Natural killer cell (primary cell): ENCODE data around the gene SNRNP27. TPM values are rescaled to one million over a fixed set of nuclear protein-coding genes. Genes with fewer than 3 reads are reported as not detected.
A peak's percentile ranks its signal among the peaks of the same experiment; 100 is the strongest.

Source experiments
- ATAC-seq, 3 donors: fragments of 150-1000 bp in 2 of 3; fragments of 200-7000 bp in 1 of 3; cut with Tn5 transposase; 1 replicate in 1 of 3; 2 replicates in 2 of 3; pipeline ENCODE4 v1.10.0; 2021; ENCODE audit warnings: mild to moderate bottlenecking in 2 of 3, moderate library complexity in 2 of 3
- DNase-seq, 2 donors: peaks; one replicate each; pipeline versions ENCODE4 v3.0.0 to v3.0.0-alpha.2; 2013 to 2021; ENCODE audit warnings: mixed read lengths in 1 of 2
- H3K27ac ChIP-seq: one replicate; pipeline ENCODE4 v1.5.1; 2013; ENCODE audit warnings: mild to moderate bottlenecking, low read length
- H3K27me3 ChIP-seq: one replicate; pipeline ENCODE4 v1.6.1; 2013; ENCODE audit warnings: low read length; ENCODE audit not compliant: control insufficient read depth, insufficient read depth
- H3K36me3 ChIP-seq: one replicate; pipeline ENCODE4 v1.6.1; 2013; ENCODE audit warnings: low read length; ENCODE audit not compliant: control insufficient read depth, insufficient read depth
- H3K4me1 ChIP-seq: one replicate; pipeline ENCODE4 v1.6.1; 2013; ENCODE audit warnings: low read length; ENCODE audit not compliant: control insufficient read depth, insufficient read depth
- H3K4me3 ChIP-seq: one replicate; pipeline ENCODE4 v1.5.1; 2013; ENCODE audit warnings: low read length
- H3K9me3 ChIP-seq: one replicate; pipeline ENCODE4 v1.6.1; 2013; ENCODE audit warnings: low read length; ENCODE audit not compliant: control insufficient read depth, insufficient read depth
- H3K27ac Mint-ChIP-seq, 2 donors: one replicate each; pipeline ENCODE4 v1.8.0; 2022; ENCODE audit warnings: mild to moderate bottlenecking in 2 of 2, mixed read lengths in 2 of 2, moderate library complexity in 1 of 2
- H3K27me3 Mint-ChIP-seq, 2 donors: one replicate each; pipeline ENCODE4 v1.8.0; 2022; ENCODE audit warnings: low read depth in 2 of 2, mixed read lengths in 2 of 2
- H3K36me3 Mint-ChIP-seq: one replicate; pipeline ENCODE4 v1.8.0; 2022; ENCODE audit warnings: mixed read lengths
- H3K4me1 Mint-ChIP-seq, 2 donors: one replicate each; pipeline ENCODE4 v1.8.0; 2022; ENCODE audit warnings: mixed read lengths in 2 of 2
- H3K4me3 Mint-ChIP-seq: one replicate; pipeline ENCODE4 v1.8.0; 2022; ENCODE audit warnings: mild to moderate bottlenecking, moderate library complexity, mixed read lengths
- H3K9me3 Mint-ChIP-seq, 2 donors: one replicate each; pipeline ENCODE4 v1.8.0; 2022; ENCODE audit warnings: mixed read lengths in 2 of 2
- CTCF ChIP-seq: fragments of 200-600 bp; IDR thresholded peaks from one replicate; pipeline ENCODE4 v1.8.0; 2022; ENCODE audit warnings: antibody characterized with exemption
- WGBS: methylation state at CpG from one replicate; pipeline ENCODE4 v1.1.7; 2013; ENCODE audit warnings: missing lambda C conversion rate; ENCODE audit not compliant: insufficient coverage; 5-methylcytosine and 5-hydroxymethylcytosine counted together
- intact Hi-C: fragments of 100-400 bp; cut with micrococcal nuclease; formaldehyde crosslinking; loops from one replicate; pipeline ENCODE4 v1.14.2; 2022
- total RNA-seq, 4 donors: library from RNA; stranded (reverse); fragments of 120-200 nt in 1 of 4; gene quantifications; one replicate each; pipeline versions ENCODE4 v1.2.3 to v1.2.4, GENCODE V29; 2013 to 2022

The SNRNP27 gene
- total RNA-seq, 3 donors from 2014 or later (not counting 1 experiment from before 2014, with no cell fraction given): 53.2 to 61.5 (median 58.2) TPM

GRCh38 chr2:69933839-69934613, 40.3 kb downstream of the SNRNP27 start:
- peaks cover 28% of the 10 kb centered on the region for H3K36me3 Mint-ChIP-seq
- ATAC-seq: no peak
- H3K36me3 ChIP-seq: peaks cover 42% of the 10 kb centered on the region

DNA sequence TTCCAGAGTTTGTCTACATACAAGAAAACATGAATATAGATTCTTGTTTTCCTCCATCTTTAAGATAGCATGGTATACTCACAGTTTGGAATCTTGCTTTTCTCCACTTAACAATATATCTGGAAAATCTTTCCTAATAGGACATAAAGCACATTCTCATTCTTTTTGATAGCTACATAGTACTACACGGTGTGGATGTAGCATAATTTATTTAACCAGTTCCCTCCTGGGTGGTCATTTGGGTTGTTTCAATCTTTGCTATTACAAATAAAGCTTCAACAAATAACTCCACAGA, 40.8 kb downstream of the SNRNP27 start:
- H3K4me3 ChIP-seq: no peak overlapping the region
- peaks cover 33% of the 10 kb centered on the region for H3K36me3 Mint-ChIP-seq
- H3K27ac ChIP-seq: no peak overlapping the region
- H3K27me3 ChIP-seq: no peaks in the 10 kb centered on the region
- no peaks in the 10 kb centered on the region for H3K27me3 Mint-ChIP-seq
- ATAC-seq (no peak), DNase-seq (no peak)
- H3K4me1 ChIP-seq: peaks cover 11% of the 10 kb centered on the region
- peaks cover 47% of the 10 kb centered on the region for H3K36me3 ChIP-seq
- intact Hi-C loops: no loop called here
- H3K9me3 Mint-ChIP-seq: no peaks in the 10 kb centered on the region
- H3K4me1 Mint-ChIP-seq: peaks cover 35 to 54% of the 10 kb centered on the region in 2 donors
- H3K4me3 Mint-ChIP-seq: no peak overlapping the region
- TF ChIP-seq CTCF: no peak
- no peaks in the 10 kb centered on the region for H3K9me3 ChIP-seq
- WGBS: no CpG with 5 or more reads among the region's 1 CpG
- peak overlapping the region in 1 of 2 donors; percentile 33 for H3K27ac Mint-ChIP-seq

More at GRCh38 chr2:69933839-69934613, 40.3 kb downstream of the SNRNP27 start:
- H3K9me3 Mint-ChIP-seq: no peaks in the 10 kb centered on the region
- H3K4me1 Mint-ChIP-seq: peaks cover 40 to 56% of the 10 kb centered on the region in 2 donors
- H3K27me3 Mint-ChIP-seq: no peaks in the 10 kb centered on the region
- WGBS: 57% methylated on average over 4 of the region's 4 CpGs
- peaks cover 11% of the 10 kb centered on the region for H3K4me1 ChIP-seq
- H3K27ac ChIP-seq: no peak overlapping the region
- no peaks in the 10 kb centered on the region for H3K27me3 ChIP-seq
- peak overlapping the region in 1 of 2 donors; percentile 33 for H3K27ac Mint-ChIP-seq
- H3K9me3 ChIP-seq: no peaks in the 10 kb centered on the region
- no peak for TF ChIP-seq CTCF
- H3K4me3 Mint-ChIP-seq: no peak overlapping the region
- DNase-seq: no peak
- H3K4me3 ChIP-seq: no peak overlapping the region
- intact Hi-C loops: no loop called here

DNA sequence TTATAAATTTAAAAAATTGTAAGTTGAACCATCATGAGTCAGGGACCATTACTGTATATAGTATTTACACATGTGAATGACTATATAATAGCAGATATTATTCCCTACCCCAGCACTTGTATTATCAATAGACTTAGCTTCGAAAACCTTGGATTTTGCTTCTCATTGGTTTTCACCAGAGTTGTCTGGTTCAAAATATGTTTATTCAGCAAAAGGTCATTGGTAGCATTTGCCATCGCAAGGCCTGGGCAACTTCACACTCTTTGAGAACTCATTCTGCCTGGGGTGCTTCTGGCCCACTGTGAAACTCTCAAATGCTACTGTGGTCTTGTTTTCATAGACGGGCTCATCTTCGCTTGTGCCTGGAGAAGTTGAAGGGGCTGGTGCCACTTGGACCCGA, 41.3 kb downstream of the SNRNP27 start:
- no peaks in the 10 kb centered on the region for H3K9me3 Mint-ChIP-seq

More for the DNA sequence above, 41.3 kb downstream of the SNRNP27 start:
- Histone ChIP-seq H3K36me3 (peaks cover 51% of the 10 kb centered on the region), H3K4me1 (peaks cover 11% of the 10 kb centered on the region), H3K27ac (no peak overlapping the region), H3K4me3 (no peak overlapping the region), H3K27me3 (no peaks in the 10 kb centered on the region), H3K9me3 (no peaks in the 10 kb centered on the region)
- no peak for ATAC-seq
- intact Hi-C loops: no loop called here
- Mint-ChIP-seq H3K4me1 (peaks cover 30 to 49% of the 10 kb centered on the region in 2 donors), H3K27ac (no peak overlapping the region), H3K36me3 (peaks cover 33% of the 10 kb centered on the region), H3K27me3 (no peaks in the 10 kb centered on the region), H3K4me3 (no peak overlapping the region)
- DNase-seq: no peak
- WGBS: 97% methylated on average over 5 of the region's 5 CpGs
- no peak for TF ChIP-seq CTCF
